GM21786 (cell line): ENCODE results near the gene CLEC16A.
"Not testable (repeated sequence)": the region's sequence is repeated elsewhere in the genome, so short reads cannot be mapped to it uniquely, and the experiment has no call there.

Source experiments
- ATAC-seq: cut with Tn5 transposase; IDR thresholded peaks from one replicate; pipeline ENCODE4 v1.9.1; 2021; ENCODE audit not compliant: unreplicated experiment

The CLEC16A gene

DNA sequence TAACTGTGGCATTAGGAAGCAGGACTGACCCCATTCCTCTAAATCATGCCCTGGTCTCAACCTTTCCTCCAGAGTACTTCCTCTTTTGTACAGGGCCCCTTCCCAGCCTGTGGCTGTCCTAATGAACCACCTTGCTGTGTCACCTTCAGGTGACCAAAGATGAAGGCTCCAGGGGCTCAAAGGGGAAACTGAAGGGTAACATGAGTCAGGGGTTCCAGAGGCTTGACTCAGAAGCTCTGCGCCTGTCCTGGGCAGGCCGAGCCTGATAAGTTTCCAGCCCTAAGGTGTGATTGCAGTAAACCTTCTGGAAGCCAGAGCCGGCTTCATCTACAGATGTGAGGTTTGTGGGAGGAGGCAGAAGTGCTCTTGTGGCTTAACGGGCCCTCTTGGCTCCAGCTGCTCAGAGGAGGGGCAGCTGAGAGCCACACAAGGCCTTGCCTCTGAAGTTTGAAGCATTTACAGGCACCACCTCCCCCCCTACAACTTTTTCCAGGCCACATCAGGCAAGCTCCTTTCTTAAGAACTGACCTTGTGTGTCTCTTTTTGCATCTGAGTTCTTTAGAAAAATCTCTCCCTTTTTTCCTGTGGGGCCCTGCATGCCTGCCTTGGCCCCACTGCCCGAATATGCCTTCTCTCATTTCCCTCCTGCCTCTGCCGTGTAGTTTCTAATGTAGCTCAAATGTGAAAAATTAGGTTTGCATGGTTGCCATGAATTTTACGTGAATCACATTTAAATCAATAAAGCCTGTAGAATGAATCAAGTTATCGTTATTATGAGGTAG is 149.9 kb downstream of the CLEC16A start:
- peak; percentile 61 for ATAC-seq

DNA sequence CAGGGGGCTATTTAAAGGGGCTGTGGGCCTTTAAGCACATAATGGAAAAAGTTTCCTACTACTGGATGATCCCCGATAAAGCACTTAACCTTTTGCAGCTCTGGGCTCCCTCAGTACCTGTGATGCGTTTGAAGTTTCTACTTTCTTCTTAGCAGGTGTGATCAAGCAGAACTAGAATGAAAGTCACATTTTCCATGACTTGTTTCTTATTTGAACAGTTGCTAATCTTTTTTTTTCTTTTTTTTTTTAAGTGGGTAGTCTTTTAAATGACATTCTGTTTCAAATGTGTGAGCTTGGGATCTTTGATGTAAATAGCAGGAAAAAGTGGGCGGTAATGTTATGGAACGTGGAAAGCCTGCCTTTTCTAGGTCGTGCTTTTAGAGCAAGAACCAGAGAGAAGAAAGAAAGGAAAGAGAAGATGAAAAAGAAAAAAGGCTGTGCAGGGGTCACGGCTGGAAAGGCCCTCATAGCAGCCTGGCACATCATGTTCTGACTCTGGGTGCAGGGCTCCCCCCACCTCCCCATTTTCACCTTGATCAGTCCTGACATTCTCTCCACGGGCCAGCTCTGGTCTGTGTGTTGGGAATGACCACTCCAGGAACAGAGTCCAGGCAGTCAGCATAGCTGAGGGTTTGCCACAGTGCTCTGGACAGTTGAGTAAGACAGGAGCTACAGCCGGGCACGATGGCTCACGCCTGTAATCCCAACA is 150.6 kb downstream of the CLEC16A start:
- no peak for ATAC-seq

DNA sequence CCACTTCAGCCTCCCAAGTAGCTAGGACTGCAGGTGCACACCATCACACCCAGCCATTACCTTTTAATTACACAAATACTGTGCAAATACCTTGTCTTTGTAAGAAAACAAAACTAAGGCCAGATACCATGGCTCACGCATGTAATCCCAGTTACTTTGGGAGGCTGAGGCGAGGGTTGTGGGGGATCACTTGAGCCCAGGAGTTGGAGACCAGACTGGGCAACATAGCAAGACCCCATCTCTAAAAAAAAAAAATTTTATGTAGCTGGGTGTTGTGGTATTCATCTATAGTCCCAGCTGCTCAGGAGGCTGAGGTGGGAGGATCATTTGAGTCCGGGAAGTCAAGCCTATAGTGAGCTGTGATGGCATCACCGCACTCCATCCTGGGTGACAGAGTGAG is 151.6 kb downstream of the CLEC16A start:
- ATAC-seq, result no peak

DNA sequence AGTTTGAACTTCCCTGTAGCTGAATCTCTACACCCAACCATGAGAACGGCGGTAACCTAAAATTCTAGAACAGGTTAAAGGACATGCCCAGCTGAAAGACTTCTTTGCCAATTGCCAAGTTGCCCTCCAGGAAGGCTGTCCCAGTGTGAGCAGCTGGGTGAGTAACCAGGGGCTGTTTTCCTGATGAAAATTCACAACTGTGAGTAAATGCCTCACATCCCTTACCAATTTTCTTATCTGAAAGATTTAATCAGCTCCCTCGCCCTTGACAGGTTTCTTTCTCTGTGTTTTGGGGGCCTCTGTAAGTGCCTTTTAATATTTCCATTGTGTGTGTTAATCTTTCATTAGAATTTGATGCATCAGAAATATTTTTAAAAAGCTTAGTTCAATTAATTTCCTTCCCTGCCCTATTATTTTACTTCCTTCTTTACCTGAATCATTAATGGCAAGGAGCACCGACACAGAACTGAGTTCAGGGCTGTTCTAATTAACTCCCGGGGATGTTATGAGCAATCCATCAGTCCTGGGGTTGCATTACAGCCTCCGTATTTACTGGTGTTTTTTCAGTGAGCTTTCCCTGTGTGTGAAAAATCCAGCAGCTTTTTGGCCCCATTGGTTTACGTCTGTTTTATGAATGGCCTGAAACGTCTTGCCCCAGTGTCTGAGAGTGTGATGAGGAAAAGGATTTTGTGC is 152.9 kb downstream of the CLEC16A start:
- ATAC-seq, result no peak

DNA sequence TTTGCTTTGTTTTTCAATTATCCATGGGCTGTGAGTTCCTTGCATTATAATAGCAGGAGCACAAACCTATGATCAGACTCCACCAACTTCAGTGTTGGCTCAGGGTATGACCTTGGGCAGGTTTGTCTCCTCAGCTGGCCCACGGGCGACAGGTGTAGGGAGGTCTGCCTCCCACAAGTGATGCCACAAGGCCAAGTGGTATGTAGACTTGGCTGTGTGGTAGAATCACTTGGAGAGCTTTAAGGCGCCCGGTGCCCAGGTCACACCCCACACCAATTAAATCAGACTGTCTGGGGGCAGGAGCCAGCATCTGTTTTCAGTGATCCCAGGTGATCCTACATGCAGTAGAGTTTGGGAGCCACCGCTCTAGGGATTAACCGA is 153.4 kb downstream of the CLEC16A start:
- ATAC-seq, result no peak

DNA sequence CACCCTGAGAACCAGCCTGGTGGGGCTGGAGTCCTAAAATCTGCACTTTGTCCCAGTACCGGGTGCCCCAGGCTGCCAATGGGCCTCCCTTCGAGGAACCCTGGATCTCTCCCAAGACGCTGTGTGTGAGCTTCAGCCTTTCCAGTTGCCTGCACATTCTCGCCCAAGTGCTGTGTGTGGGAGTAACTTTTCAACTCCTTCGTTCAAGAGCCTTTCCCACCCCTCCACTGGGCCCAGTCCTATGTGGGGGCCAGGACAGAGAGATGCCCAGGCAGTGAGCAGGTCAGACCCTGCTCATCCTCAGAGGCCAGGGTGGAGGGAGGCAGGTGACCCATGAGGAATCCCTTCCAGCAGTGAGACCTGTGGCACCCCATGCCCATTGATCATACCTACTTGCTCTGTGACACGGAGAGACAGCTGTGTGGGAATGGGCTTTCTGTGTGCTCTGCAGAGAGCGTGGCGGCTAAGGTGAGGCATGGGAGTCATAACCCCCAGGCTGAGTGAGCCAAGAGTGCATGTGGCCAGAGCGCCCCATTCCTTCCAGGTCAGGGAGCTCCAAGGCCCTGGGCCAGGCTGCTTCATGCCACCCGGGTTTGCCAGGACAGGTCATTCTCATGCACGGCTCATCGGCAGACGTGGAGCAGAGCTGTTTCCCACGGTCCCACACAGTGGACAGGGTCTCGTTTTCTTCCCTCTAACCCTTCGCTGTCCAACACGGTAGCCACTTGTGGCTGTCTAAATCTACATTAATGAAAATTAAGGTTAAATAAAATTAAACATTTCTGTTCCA is 154.4 kb downstream of the CLEC16A start:
- ATAC-seq, result no peak

DNA sequence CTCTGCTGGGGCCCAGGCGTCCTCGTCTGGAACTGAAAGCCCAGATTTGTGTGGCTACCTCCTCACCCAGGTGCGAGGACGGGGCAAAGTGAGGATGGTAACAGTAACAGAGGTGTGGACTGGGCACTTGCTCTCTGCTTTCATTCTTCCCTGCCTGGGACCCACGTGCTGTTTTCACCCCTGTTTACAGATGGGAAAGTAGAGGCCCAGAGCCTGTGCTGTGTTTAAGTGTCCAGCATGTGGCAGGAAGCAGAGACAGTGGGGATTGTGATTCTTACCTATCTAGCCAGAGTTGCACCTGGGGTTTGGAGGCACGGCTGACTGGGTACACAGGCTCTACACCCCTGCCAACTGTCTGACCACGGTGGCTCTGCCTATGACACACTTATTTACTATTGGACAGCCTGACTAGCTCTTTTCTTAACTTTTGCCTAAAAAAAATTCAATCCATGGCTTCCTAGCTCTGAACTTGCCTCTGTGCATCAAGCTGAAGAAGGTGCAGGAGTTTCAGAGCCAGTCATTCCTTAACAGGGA is 155.4 kb downstream of the CLEC16A start:
- ATAC-seq, result peak; percentile 31

DNA sequence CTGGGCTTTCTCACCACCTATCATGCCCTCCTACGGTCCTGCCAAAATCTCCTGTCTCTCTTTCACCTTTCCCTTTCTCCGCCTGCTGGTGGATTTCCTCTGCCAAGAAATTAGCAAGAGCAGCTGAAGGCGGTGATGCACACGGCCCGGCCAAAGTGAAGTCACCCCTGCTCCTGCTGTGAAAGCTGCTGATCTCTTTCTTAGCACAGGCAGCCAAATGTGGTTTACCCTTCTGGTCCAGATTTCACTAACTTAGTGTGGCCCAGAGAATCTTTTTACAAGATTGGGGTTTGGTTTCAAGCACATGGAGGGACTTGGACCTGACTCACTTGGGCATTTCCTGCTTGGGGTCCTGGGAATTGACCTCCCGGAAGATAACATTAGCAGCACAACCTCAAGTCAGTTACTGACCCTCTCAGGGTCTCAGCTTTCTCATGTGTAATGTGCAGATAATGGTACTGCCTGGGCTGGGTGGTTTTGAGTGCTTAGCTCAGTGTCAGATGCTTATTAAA is 155.9 kb downstream of the CLEC16A start:
- peak; percentile 46 for ATAC-seq

DNA sequence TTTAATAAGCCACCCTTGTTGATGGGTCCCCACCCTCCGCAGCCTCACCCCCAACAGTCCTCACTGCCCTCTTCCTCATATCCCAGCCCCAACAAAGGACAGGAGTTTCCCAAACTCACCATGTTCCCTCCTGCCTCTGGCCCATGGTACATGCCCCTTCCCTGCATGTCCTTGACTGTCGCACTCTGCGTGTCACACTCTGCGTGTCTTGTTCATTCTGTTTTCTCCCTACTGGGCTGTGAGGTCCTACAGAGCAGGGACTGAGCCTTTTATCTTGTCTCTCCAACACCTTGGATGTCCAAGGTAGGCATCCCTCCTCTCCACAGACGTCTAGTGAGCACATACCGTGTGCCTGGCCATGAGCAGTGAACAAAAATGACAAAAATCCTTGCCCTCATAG is 156.9 kb downstream of the CLEC16A start:
- no peak for ATAC-seq

DNA sequence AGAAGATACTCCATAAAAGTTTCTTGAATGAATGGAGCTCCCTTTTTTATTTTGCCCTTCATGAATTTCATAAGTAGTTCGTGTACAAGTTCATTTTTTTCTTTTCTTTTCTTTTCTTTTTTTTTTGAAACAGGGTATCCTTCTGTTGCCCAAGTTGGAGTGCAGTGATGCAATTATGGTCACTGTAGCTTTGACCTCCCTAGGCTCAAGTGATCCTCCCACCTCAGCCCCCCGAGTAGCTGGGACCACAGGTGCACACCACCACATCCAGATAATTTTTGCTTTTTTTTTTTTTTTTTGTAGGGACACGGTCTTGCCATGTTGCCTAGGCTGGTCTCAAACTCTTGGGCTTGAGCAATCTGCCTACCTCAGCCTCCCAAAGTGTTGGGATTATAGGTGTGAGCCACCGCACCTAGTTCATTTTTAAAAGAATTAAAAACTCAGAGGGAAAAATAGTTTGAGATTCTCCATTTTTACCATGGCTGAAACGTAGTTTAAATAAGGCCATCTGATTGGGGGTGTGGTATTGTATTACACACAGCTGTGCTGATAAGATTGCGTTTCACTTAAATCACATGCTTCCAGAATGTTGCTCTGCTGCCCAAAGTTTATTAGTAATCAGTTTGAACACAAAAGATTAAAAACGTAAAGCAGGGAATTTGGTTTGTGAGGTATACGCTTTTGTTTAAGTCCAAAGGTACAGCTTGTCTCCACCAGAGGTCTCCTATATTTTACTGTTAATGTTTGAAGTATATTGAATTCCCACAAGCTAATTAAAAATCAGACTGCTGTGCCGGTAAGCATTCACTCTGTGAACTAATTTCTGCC is 157.5 kb downstream of the CLEC16A start:
- ATAC-seq, result no peak

DNA sequence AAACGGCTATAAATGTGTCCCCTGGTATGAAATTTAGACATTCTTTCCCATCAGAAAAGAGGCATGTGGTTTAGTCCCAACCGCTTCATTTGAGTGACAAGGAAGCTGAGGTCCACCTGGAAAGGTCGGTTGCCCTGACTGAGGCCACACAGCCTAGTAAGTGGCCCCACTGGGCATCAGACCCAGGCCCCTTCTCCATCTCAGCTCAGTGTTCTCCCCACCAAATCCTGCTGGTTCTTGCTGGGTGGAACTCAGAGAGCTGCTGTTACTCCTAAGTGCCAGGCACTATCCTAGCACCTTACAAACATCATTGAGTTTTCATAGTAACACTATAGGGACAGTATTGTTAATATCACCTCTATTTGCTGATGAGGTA is 158.1 kb downstream of the CLEC16A start:
- no peak for ATAC-seq

DNA sequence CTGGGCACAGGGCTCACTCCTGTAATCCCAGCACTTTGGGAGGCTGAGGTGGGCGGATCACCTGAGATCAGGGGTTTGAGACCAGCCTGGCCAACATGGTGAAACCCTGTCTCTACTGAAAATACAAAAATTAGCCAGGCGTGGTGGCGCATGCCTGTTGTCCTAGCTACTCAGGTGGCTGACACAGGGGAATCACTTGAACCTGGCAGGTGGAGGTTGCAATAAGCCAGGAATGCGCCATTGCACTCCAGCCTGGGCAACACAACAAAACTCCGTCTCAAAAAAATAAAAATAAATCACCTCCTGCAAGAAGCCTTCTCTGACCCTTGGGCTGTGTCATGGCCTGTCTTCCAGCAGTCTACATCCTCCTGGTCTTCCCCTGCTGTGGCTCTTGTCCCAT is 158.9 kb downstream of the CLEC16A start:
- ATAC-seq, result not testable (repeated sequence)

DNA sequence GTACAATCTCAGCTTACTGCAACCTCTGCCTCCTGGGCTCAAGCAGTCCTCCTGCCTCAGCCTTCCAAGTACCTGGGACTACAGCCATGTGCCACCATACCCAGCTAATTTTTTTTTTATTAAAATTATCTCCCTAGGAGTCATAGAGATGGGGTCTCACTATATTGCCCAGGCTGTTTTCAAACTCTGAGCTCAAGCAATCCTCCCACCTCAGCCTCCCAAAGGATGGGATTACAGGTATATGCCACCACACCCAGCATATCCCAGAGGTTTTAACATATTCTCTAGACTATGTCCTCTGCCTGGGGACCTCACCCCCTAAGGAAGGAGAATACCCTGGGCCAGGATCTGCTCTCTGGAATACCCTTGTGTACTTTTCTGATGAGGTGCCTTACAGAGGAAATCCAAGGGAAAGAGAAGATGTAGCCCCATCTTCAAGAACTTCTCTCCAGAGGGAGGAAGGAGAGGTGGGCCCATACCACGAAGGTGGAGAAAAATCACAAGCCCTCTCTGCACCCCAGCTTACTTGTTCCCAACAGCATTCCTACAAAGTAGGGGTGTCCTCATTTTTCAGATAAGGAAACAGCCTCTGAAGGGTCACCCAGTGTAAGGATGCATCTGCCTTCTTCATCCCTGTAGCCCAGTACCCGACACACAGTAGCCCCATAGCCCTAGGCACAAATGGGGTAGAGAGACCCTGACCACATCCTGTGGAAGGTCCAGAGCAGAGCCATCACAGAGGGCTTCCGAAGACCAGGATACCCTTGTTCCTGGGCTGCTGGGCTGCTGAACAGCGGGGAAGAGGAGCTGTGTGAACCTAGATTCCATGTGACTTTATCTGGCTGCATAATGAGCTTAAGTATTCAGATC is 160.0 kb downstream of the CLEC16A start:
- ATAC-seq, result peak; percentile 5

DNA sequence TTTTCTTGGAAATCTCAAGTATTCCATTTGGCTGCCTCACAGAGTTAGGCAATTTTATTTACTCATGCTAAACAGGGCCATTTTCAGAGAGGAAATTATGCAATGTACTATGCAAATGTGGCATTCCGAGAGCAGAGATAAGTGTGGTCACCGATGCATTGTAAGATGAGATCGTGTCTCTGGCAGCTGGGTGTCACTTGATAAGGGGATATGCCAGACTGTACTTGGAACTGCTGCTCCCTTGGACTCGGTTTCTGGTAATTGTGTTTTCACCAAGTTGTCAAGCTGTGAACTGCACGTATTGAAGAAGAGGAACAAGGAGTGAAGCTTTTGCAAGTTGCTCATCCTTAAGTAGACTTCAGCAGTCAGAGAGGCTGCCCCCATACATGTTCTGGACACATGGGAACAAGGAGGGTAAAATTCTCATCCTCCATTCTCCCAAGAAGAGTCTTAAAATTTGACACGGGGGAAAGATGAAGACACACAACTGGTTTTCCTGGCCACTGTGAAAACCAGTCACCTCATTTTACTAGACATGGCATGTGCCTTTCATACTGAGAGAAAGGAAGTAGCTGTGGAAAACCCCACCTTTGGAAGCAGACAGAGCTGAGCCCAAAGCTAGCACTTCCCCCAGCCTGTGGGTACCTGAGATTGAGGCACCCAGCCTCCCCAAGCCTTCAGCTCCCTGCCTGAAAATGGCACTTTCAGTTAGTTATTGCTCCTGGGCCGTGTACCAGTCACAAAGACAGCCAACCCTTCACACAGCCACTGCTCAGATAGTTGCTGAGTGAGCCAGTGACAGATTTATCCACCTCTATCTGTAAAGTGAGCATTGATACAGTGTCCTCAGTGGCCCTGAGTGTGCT is 160.9 kb downstream of the CLEC16A start:
- peak; percentile 63 for ATAC-seq

DNA sequence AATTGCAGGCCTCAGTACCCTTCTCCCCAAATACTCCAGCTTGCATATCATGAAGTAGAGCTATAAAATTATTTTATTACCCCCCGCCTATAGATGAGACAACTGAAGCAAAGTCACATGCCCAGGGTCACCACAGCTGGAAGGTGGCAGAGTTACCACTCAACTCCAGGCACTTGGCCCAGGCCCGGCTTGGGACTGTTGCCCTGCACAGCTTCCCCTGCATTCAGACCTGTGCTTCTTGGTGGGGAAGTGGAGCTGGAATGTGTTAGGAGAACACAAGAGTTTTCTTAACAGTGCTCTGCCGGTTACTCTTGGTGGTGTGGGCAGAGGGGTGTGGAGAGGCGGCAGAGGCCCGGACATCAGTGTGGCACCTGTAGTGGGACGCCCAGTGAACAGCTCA is 162.4 kb downstream of the CLEC16A start:
- no peak for ATAC-seq

DNA sequence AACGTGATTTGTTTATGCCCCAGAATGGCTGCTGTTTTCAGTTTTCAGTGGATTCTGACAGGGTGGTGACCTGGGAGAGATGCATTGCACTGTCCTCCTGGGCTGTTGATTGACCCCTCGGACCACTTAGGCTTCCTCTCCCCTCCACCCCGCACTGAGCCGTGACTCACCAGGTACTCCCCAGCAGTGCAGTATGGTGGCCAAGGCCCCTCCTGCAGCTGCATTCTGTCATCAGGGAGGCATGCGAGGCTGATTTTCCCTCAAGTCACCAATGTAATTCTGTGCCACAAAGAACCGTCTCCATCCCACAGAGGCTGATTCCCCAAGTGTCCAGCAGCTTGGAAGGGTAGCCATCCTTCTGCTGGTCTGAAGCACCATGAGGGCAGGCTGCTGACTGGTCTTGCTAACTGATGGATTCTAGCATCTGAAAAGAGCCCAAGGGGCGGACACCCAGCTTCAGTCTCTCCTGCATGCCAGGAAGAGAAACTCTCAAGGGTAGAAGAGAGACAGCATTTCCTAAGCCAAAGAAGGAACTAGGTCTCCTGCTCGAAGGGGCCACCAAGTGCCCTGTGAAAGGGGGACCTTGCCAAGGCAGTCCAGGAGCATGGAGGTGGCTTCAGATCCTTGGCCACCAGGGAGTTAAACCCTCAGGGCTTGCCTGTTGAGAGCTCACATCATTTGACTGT is 163.6 kb downstream of the CLEC16A start:
- ATAC-seq, result no peak

DNA sequence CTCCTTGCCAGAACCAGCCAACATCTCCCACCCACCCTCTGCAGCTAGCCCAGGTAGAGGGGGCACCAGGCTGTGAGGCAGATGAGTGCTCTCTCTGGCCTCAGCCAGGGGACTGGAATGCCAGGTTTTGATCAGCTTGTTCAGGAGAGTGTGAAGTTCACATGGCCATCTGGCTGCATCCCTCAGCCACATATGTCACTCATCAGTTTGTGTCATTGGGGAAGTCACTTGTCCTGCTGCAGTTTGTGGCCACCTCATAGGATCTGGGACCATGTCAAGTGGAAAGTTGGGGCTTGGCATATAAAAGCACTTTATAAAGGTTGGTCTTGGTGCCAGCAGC is 164.1 kb downstream of the CLEC16A start:
- no peak for ATAC-seq

DNA sequence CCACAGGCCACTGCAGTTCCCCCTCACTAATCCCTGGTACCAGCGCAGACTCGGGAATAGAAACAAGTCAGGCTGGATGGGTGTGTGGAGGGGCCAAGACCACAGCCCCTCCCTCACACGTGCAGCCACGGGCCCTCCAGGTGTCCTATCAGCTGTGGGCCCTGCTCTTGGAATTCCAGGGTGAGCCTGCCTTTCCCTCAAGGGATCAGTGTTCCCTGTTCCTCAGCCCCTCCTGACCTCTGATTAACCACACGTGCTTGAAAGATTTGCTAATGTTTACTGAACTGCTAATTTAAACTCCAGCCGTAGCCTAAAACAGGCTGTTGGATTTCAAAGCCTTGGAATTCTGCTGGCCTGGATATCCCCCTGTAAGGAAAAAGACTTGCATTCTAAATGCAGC is 165.2 kb downstream of the CLEC16A start:
- no peak for ATAC-seq
